ENCODE data around the gene INVS. TPM values are rescaled to one million over a fixed set of nuclear protein-coding genes. Genes with fewer than 3 reads are reported as not detected.

The INVS gene
- total and polyA plus RNA-seq, 2 donors (not counting 3 experiments of a cell fraction or from before 2014, with no cell fraction given): 8.5 to 17.9 TPM

GRCh38 chr9:100196828-100197227 is 97.8 kb downstream of the INVS start:
- no peaks in the 10 kb centered on the region for H3K9me1 ChIP-seq (replicated peaks; ENCODE audit: control insufficient read depth, extremely low read depth, insufficient read depth, low read length)
- FAIRE-seq (no peak), DNase-seq (ENCODE audit: low read depth, low spot score) (no peak)
- no peak overlapping the region for H3K4me2 ChIP-seq (ENCODE audit: insufficient read depth, low read length)
- H3K79me2 ChIP-seq (ENCODE audit: control insufficient read depth, insufficient read depth, low read length): no peaks in the 10 kb centered on the region
- BruUV-seq (replicated peaks): no TSS peak
- TF ChIP-seq MAX (IDR thresholded peaks at IDR 0.05; ENCODE audit: insufficient read depth, insufficient read length) (no peak), FOS (IDR thresholded peaks at IDR 0.05; ENCODE audit: borderline replicate concordance, insufficient read depth, low read length) (no peak), POLR2AphosphoS5 (IDR thresholded peaks at IDR 0.05; ENCODE audit: insufficient read depth, low read depth, low read length) (no peak), MYC (IDR thresholded peaks at IDR 0.05; ENCODE audit: low read depth, low read length) (no peak), JUN (IDR thresholded peaks at IDR 0.05; ENCODE audit: borderline replicate concordance, insufficient read depth, insufficient read length, low read depth) (no peak), EZH2 (IDR thresholded peaks at IDR 0.05; ENCODE audit: borderline replicate concordance, low read depth, low read length, severe bottlenecking) (no peak), POLR2A (IDR thresholded peaks at IDR 0.05; ENCODE audit: low read depth, low read length) (no peak)
- TF ChIP-seq, protein P1, sequence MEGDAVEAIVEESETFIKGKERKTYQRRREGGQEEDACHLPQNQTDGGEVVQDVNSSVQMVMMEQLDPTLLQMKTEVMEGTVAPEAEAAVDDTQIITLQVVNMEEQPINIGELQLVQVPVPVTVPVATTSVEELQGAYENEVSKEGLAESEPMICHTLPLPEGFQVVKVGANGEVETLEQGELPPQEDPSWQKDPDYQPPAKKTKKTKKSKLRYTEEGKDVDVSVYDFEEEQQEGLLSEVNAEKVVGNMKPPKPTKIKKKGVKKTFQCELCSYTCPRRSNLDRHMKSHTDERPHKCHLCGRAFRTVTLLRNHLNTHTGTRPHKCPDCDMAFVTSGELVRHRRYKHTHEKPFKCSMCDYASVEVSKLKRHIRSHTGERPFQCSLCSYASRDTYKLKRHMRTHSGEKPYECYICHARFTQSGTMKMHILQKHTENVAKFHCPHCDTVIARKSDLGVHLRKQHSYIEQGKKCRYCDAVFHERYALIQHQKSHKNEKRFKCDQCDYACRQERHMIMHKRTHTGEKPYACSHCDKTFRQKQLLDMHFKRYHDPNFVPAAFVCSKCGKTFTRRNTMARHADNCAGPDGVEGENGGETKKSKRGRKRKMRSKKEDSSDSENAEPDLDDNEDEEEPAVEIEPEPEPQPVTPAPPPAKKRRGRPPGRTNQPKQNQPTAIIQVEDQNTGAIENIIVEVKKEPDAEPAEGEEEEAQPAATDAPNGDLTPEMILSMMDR (IDR thresholded peaks at IDR 0.05; ENCODE audit: extremely low read depth in 1 of 2, insufficient read depth in 1 of 2, low read depth in 1 of 2, low read length in 2 of 2): no peak
- no peaks in the 10 kb centered on the region for H4K20me1 ChIP-seq (replicated peaks; ENCODE audit: control insufficient read depth, extremely low read depth, insufficient read depth, low read length)
- H3K9ac ChIP-seq (replicated peaks; ENCODE audit: extremely low read depth, insufficient read depth, low read length): no peak overlapping the region
- CTCF ChIA-PET: interaction anchor here (1.2 kb wide), 1 partner anchor 19 kb away, joined by 3 read pairs; no protein-coding TSS in a partner anchor
- dilution Hi-C loops (cut with MboI; ENCODE audit: extremely low pct_ligation_motif_present, low sequenced_read_pairs): no loop called here
- no peak overlapping the region for H3K4me3 ChIP-seq (replicated peaks in 1 of 3; ENCODE audit: insufficient read depth in 1 of 3, low read depth in 1 of 3, low read length in 3 of 3)
- H3K36me3 ChIP-seq (ENCODE audit: control insufficient read depth in 2 of 2, extremely low read depth in 1 of 2, insufficient read depth in 2 of 2, low read length in 2 of 2): no peaks in the 10 kb centered on the region
- intact Hi-C loops (cut with micrococcal nuclease): loop anchor here (5.0 kb wide), 1 partner anchor 45 kb away; no protein-coding TSS in a partner anchor
- no peak overlapping the region for H3K27ac ChIP-seq (ENCODE audit: insufficient read depth, low read depth, low read length)
- no peaks in the 10 kb centered on the region for H3K4me1 ChIP-seq (ENCODE audit: control insufficient read depth, extremely low read depth, insufficient read depth, low read length)
- H2AFZ ChIP-seq (ENCODE audit: low read depth, low read length): no peak overlapping the region
- H3K9me3 ChIP-seq (replicated peaks; ENCODE audit: control insufficient read depth, insufficient read depth, low read length): no peaks in the 10 kb centered on the region
- POLR2A ChIA-PET: interaction anchor here (1.1 kb wide), 1 partner anchor 24 kb away, joined by 3 read pairs; no protein-coding TSS in a partner anchor
- no peaks in the 10 kb centered on the region for H3K27me3 ChIP-seq (ENCODE audit: control insufficient read depth in 2 of 2, insufficient read depth in 2 of 2, low read length in 2 of 2)
